Keratinocyte (primary cell): Measurements from ENCODE around the gene NTNG2.

Experiments used
- CTCF ChIP-seq, 3 experiments: IDR thresholded peaks in 1 of 3; conservative IDR thresholded peaks in 1 of 3; optimal IDR thresholded peaks in 1 of 3; 2 replicates in 2 of 3; 3 replicates in 1 of 3; pipeline versions ENCODE3 to v1.5.1; 2011; ENCODE audit warnings: low read length in 3 of 3, mild to moderate bottlenecking in 3 of 3, moderate library complexity in 2 of 3, control low read depth in 1 of 3, inconsistent platforms in 1 of 3; ENCODE audit not compliant: insufficient read depth in 2 of 3; ENCODE audit errors: extremely low read depth in 1 of 3
- EZH2 ChIP-seq: IDR thresholded peaks from one replicate; pipeline ENCODE4 v1.6.1; 2012; ENCODE audit warnings: inconsistent platforms, mild to moderate bottlenecking, low read length, moderate library complexity

- TF ChIP-seq CTCF (optimal IDR thresholded peaks at IDR 0.05 in 1 of 3, IDR thresholded peaks at IDR 0.05 in 1 of 3, conservative IDR thresholded peaks at IDR 0.05 in 1 of 3; ENCODE audit: extremely low read depth in 1 of 3, insufficient read depth in 2 of 3, low read length in 3 of 3) (no peak), EZH2 (no peak)
Observed at GRCh38 chr9:132163457-132163875, 1.6 kb downstream of the NTNG2 start.
